Islet precursor cell (in vitro differentiated cells): ENCODE results near the gene AP2B1.

ENCODE experiments used
- DNase-seq: peaks from one replicate; pipeline ENCODE4 v3.0.0-alpha.2; 2018

AP2B1 gene

DNA sequence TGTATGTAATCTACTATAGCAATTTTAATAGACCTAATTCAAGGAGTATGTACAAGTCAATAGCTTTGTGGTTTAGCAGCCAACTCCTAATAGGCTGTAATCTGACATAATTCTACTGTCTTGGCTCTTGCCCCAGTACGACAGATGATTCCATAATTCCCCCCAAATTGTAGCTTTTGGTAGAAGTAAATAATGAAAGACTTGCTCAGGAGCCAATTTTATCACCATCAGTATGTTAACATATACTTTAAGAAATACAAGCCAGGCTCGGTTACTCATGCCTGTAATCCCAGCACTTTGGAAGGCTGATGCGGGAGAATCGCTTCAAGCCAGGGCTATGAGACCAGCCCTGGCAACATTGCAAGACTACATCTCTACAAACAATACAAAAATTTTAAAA is 53.9 kb downstream of the AP2B1 start:
- DNase-seq = no peak

DNA sequence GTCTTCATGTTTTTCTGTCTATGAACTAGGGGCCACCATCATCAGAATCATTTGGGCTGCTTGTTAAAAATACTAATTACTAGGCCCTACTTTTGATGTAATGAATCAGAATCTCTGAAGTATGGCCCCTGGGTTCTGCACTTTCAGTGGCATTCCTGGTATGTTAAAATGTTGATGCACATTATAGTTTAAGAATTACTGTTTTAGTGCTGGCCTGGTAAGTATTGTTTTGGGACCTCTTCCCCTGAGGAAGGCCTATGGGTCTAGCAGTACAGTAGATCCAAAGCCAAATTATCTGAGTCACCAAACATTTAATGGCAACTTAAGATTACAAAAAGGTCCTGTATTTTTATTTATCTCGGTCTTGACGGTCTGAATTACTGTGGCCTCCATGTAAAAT is 58.8 kb downstream of the AP2B1 start:
- no peak for DNase-seq

DNA sequence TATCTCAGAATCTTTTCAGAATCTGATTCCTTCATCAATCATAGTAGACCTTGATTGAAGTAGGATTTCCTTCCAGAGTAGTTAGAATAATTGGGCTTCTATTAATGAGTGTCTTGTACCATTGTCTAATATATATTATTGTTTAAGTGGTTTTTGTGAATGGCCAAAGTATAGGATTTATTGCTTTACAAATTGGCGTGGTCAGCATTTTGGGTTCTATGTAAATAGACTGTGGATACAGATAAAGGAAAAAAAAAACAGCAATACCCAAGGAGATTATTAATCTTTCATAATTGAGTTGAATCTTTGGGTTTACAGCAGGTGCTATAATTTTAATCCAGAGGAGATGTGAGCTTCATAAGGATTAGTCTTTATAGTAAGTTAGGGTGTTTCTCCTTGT is 64.3 kb downstream of the AP2B1 start:
- DNase-seq = no peak

DNA sequence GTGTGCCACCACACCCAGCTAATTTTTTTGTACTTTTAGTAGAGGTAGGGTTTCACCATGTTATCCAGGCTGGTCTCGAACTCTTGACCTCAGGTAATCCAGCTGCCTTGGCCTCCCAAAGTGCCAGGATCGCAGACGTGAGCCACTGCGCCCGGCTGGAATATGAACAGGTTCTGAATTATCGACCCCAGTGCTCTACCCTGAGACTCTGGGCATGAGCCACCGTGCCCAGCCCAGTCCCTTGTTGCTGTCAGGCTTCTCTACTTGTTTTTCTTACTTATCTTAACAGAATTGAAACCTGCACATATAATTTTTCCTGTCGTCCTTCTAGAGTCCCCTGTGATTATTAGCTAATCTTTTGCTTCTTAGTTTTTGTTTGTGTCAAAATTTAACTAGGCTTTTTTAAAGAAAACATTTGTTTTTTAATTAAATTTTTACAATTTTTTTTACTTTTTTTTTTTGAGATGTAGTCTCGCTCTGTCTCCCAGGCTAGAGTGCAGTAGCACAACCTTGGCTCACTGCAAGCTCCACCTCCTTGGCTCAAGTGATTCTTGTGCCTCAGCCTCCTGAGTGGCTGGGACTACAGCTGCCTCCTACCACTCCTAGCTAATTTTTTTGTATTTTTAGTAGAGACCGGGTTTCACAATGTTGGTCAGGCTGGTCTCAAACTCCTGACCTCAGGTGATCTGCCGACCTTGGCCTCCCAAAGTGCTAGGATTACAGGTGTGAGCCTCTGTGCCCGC is 66.7 kb downstream of the AP2B1 start:
- no peak for DNase-seq

DNA sequence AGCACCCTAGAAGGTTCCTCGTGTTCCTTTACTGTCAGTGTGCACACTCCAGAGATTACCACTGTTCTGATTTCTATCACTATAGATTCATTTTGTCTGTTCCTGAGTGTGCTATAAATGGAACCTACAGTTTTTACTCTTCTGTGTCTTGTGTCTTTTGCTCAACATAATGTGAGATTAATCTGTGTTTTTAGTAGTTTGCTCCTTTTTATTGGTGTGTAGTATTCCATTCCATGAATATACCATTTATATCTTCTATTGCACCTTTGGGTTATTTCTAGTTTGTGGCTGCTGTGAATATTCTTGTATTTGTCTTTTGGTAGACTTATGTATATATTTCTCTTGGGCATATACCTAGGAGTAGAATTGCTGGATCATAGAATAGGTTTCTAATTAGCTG is 68.2 kb downstream of the AP2B1 start:
- no peak for DNase-seq

DNA sequence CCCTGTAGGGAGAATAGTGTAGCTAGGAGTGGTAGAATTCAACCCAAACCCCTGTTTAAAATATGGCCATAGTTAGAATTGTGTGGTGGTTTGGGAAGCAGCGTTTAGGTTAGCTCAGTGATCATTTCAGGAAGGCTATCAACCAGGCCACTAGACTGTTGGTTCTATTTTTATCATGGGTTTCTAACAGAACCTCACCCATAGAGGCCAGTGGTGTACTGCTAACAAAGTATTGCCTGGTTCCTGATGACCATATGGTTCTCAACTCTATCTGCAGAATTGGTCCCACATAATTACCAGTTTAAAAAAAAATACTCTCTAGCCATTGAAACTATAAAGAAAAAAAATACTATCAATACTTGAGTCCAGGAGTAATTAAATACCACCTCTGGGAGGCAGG is 73.8 kb downstream of the AP2B1 start:
- DNase-seq = no peak

DNA sequence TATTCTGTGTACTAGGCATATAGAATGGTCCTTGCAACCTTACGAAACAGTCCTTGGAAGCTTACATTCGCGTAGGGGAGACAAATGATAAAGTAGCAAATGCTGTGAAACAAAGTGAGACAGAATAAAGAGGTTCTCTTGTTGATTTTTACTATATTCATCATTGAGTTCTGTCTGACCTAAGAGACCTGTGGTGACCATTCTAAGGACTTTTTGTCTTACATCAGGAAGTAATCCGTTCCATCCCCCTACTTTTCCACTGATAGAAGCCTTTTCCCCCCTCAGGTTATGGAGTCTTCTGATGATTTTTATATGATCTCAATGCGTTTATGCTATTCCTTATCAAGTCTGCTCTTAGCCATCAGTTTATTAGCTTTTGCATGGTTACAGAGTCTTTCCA is 77.6 kb downstream of the AP2B1 start:
- no peak for DNase-seq

DNA sequence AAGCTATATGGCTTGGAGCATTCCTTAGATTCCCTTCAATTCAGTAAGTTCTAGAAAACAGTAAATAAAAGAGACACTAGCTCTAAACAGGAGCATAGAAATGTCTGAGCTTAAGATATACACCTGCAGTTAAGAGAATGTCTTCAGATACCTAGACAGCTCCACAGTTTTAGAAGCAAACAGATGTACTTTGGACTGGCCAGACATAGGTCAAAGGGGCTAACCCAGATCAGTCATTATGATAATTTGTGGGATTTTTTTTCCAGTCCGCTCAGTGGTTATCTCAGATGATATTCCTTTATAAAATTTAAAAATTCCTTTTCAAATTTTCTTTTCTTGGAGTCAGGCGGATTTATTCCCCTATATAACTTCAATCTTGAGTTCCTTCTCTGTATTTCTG is 78.5 kb downstream of the AP2B1 start:
- DNase-seq = no peak

DNA sequence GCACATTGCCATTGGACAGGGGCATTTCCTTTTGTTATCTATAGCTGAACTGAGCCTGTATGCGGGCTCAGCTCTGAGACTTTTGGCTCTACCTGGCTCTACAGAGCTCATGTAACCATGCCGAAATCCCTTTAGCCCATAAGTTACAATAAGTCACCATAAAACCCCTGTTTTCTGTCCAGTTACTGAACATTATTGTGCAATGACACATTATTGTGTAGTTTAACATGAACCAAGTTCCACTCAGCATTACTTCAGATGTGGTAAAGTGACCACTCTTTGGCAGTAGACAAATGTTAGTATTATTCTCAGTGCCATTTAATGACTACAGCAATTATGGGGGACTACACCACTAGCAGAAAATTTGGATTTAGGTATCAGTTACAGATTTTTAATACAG is 78.9 kb downstream of the AP2B1 start:
- no peak for DNase-seq

DNA sequence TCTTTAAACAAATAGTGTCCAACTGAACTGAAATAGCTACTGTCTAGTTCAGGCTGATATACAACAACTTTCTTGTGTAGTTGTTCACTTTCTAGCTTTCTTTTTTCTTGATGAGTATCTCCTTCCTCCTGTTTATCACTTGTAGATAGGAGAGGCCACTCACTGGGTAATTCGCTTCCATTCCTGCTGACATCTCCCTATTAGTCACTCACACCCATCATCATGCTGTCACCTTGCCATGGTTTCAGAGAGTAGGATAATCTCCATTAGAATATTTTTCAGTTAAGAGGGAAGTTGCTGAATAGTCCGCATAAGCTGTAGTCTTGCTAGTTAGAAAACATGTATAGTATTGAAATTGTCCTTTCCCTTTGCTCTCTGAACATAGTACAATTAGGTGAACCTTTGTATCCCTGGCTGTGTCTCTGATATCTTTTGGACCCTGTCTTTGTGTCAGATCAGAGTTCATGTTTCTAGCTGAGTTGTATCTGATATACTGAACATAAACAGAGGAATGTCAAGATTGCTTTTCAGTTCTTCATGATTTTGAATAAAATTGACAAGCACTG is 79.9 kb downstream of the AP2B1 start:
- no peak for DNase-seq

DNA sequence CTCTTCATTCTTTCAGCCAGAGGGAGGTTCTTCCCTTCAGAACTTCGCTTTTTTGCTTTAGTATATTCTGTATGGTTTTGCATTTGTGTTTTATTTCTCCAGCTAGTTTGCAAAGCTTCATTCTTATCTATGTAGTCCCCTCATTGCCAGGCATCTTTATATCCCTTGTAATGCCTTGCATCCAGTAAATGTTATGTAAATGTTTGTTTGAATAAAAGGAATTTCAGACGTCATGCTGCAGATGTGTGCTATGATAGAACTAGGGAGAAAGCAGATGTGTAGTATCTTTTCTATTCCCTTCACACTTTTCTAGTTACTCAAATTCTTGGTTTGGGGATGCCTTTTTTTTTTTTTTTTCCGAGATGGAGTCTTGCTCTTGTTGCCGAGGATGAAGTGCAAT is 81.7 kb downstream of the AP2B1 start:
- no peak for DNase-seq

DNA sequence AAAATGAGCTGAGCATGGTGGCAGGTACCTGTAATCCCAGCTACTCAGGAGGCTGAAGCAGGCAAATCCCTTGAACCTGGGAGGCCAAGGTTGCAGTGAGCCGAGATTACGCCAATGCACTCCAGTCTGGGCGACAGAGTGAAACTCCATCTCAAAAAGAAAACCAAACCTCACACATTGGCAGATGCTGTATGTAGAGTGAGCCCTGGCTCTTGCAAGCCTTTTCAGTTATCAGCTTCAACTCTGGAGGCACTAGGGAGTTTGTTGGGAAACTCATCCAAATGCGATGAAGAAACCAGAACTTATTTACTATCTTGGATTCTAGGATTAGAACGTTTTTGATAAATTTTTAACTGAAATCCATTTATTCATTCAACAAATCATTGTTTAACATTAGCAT is 87.4 kb downstream of the AP2B1 start:
- DNase-seq = no peak

DNA sequence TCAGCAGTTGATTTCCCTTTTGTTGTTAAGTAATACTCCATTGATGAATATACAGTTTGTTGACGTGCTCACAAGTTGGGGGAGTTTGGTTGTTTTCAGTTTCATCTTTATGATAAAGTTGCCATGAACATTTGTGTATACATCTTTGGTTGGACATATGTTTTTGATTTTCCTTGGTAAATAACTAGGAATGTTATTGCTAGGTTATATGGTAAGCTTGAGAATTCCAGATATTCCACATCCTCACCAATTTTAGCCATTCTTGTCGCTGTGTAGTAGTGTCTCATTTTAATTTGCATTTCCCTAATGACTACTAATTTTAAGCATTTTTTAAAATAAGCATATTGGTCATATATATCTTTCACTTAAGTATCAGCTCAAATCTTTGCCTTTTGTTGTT is 89.3 kb downstream of the AP2B1 start:
- no peak for DNase-seq

DNA sequence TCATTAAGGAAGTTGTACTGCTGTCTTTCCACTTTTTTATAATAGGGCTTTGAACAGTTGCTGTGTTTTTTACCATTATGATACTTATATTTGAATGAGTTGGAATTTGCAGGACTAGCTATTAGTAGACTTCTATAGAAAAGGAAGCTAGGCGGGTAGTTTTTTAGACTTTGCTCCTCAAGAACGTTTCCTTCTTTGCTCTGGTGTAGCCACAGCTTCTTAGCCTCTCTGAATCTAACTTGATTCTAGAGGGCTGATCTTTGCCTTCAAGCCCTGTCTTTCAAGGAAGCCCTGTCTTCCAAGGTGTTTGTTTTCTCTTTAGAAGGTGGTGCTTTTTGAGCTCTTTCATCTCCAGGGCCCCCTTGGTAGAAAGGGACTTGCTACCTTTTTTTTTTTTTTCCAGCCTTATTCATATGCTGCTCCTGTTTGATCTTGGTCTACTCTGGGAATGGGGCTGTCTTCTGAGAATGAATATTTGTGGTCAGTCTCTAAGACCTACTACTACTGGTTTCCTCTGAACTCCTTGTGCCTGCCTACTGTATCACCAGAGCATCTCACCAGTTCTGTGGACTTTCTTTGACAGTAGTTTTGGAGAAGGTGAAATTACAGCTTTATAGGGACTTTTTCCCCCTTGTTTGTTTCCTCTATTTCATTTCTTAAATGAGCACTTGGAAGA is 92.0 kb downstream of the AP2B1 start:
- no peak for DNase-seq

DNA sequence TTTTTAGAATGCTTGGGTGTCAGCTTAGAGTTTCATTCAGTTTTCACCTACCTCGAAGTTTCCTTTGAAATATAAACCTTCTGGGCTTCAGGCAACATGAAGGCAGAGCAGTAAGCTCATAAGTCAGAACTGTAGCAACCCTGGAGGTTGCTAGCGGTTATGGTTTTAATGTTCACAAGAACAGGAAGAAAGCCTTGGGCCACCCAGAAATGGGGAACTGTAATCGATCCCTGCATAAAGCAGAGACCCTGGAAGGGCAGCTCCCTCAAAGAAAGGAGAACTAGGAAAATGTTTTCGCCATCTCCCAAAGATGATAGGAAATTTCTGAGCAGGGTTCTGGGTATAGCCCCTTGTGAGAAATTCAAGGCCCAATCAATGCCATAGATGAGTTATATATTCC is 96.5 kb downstream of the AP2B1 start:
- DNase-seq = no peak

DNA sequence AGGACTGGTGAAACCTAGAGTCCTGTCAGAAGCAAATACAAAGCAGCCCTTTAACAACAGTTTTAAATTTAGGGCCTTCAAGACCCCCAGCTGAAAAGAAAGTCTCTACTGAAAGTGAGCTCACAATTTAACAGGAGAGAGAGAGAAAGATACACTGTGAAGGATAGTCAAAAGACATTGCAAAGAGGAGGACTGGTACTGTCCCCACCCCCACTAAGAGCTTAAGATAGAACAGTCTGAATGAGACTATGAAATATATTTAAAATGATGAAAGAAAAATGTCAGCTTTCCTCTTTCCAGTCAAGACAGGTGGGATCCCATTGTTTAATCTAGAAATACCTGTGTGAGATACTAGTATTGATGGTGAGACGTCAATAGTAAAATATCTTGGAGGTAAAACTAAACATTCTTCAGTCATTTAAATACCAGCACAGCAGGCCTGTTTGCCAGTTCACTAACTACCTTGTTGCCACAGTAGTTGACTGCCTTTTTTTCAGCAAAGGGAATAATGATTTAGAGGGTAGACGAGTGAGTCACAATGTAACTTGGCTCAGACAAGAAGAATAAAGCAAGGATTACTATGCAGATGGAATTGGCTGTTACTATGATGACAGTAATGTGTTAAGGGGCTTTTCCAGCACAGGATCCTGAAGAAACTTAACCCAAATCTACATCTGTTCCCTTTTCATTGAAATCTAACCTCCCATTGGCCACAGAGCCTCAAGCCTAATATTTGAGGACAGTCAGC is 97.1 kb downstream of the AP2B1 start:
- DNase-seq = no peak

DNA sequence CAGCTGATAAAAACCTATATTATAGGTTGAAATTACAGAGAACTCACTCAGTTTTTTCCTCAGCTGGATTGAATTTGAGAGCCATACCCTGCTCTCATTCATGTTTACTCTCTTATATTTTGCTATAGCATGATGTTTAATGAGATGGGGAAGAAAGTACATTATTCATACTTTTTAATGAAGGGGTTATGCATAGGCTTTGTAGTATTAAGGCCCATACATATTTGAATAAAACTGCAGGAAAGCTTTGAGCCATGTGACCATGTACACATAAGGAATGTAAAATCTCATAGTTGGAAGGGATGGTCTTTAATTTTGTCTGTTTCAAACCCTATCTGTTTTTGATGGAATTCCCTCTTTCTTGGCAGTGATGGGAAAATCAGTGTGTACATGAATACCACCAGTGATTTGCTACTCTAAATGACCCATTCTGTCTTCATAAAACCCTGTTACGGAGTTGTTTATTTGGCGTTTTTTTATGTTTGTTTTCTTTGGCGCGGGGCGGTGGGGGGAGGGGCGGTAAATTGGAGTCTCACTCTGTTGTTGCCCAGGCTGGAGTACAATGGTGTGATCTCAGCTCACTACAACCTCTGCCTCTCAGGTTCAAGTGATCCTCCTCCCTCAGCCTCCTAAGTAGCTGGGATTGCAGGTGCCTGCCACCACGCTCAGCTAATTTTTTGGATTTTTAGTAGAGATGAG is 105.5 kb downstream of the AP2B1 start:
- no peak for DNase-seq

DNA sequence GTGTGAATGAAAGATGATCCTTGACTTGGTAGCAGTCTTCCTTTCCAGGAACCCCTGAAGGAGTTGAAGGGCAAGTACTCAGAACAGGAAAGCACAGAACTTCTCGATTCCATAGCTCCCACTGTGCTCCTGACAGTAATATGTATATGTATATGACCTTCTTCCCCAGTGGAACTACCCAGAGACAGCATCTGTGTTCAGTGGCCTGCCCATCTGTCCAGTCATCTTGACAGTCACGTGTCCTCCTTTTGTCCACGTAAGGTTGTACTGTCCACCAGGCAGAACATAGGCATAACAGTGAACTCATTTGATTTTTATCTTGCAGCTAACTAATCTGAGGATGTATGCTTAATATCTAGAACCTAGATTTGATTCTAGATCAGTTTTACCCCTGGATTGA is 106.5 kb downstream of the AP2B1 start:
- no peak for DNase-seq

DNA sequence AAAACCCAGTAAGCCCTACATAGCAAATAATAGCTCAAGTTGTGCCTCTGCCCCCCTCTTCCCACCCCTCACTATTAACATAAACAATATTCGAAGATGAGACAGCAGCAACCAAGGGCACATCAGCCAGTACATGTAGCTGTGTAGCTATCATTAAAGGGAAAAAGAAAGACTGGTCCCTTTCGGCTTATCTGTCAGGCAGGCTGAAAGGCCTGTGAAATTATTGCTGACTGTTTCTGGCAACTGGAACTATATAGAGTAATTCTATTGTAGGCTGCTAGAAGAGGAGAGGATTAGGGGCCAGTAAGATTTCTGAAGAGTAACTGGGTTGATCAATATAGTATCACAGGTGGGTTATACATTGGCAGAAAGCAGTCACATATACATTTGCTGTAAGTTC is 107.8 kb downstream of the AP2B1 start:
- DNase-seq = no peak

DNA sequence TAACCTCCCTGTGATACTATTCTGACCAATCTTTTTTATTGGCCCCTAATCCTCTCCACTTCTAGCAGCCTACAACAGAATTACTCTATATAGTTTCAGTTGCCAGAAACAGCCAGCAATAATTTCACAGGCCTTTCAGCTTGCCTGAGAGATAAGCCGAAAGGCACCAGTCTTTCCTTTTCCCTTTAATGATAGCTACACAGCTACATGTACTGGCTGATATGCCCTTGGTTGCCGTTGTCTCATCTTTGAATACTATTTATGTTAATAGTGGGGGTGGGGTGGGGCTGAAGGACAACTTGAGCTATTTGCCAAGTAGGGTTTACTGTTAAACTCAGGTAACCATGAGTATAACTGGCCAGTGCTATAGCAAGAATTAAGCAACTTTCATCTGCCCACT is 108.5 kb downstream of the AP2B1 start:
- DNase-seq = no peak

DNA sequence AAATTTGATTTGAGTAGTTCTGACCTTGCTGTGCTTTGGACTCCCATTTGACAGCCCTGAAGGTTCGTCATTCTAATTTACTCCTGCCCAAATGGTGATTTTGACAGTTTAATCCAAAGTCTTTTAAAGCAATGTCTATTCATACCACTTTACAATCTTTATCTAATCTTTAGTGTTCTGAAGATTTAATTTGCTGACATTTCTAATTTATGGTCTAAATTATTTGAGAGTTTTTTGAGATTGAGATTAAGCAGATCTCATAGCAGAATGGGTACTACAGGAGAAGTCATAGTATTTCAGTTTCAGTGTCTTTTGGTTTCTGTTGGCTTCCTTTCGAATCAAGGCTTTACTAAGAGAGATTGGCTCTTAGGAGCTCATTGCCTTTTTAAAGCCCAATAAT is 111.7 kb downstream of the AP2B1 start:
- DNase-seq = no peak

DNA sequence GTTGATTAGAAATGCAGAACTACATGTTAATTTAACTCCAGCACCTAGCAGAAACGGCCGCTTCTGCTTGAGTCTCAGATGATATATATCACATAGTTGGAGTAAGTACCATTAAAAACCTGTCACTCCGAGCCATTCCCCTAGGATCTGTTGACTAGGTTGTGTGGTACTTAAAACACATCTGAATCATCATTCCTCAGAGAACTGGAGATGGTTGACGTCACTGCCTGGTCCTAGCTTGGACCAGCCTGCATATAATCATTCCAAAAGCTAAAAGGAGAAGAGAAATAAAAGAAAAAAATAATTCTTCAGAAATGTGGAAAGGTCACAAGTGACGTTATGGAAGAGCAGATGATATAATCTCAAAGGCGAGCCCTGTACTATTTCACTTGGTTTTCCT is 113.0 kb downstream of the AP2B1 start:
- DNase-seq = no peak

DNA sequence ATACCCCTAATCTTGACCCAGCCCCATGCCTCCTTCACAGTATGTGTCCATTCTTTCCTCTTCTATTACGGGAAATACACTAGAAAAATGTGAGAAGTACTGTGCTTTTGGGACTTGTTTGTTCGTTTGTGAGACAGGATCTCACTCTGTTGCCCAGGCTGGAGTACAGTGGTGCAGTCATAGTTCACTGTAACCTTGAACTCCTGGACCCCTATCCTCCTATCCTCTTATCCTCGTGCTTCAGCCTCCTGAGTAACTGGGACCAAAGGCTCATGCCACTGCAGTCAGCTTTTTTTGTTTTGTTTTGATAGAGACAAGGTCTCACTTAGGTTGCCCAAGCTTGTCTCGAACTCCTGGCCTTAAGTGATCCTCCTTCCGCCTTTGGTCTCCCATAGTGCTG is 114.4 kb downstream of the AP2B1 start:
- no peak for DNase-seq
